Omental fat pad (tissue), 4 donors: Measurements from ENCODE around the gene SLC2A9. TPM values are rescaled to one million over a fixed set of nuclear protein-coding genes. Genes with fewer than 3 reads are reported as not detected.

Experiments
- ATAC-seq: fragments of 150-250 bp; one replicate; pipeline ENCODE4 v1.9.1; 2016; ENCODE audit warnings: mild to moderate bottlenecking, moderate library complexity; ENCODE audit not compliant: low FRiP score
- DNase-seq: peaks from one replicate; pipeline ENCODE4 v3.0.0-alpha.2; 2019; ENCODE audit warnings: low spot score
- CTCF ChIP-seq, 3 donors: fragments of 450-650 bp; IDR thresholded peaks; one replicate each; pipeline ENCODE4 v1.5.1; 2016 to 2017; ENCODE audit warnings: antibody characterized with exemption in 3 of 3, mild to moderate bottlenecking in 3 of 3, moderate library complexity in 2 of 3
- total RNA-seq, 4 donors: library from RNA; depleted of rRNA; stranded (reverse); fragments of >200 nt; gene quantifications; one replicate each; pipeline ENCODE4 v1.1.0, GENCODE V29; 2016

Gene SLC2A9
- total RNA-seq, 4 donors from 2014 or later, result 4.7 to 8.5 (median 7.3) TPM

- DNase-seq (no peak), ATAC-seq (peak; percentile 64)
- no peak for TF ChIP-seq CTCF (IDR thresholded peaks at IDR 0.05)
Observed at GRCh38 chr4:9880406-9881197, 140.7 kb downstream of the SLC2A9 start.

- no peak for TF ChIP-seq CTCF (IDR thresholded peaks at IDR 0.05)
- ATAC-seq (no peak), DNase-seq (no peak)
Observed at GRCh38 chr4:9877123-9877522, 144.2 kb downstream of the SLC2A9 start.

- DNase-seq (no peak), ATAC-seq (no peak)
- TF ChIP-seq CTCF (IDR thresholded peaks at IDR 0.05), result no peak
Observed at GRCh38 chr4:9875516-9875915, 145.8 kb downstream of the SLC2A9 start.

- DNase-seq (no peak), ATAC-seq (no peak)
- no peak for TF ChIP-seq CTCF (IDR thresholded peaks at IDR 0.05)
Observed at GRCh38 chr4:9874385-9874784, 146.9 kb downstream of the SLC2A9 start.

GRCh38 chr4:9870165-9870790, 151.0 kb downstream of the SLC2A9 start:
- no peak for ATAC-seq
- DNase-seq, result no peak
- no peak for TF ChIP-seq CTCF (IDR thresholded peaks at IDR 0.05)

GRCh38 chr4:9867751-9868425, 153.4 kb downstream of the SLC2A9 start:
- DNase-seq, result no peak
- no peak for ATAC-seq
- TF ChIP-seq CTCF (IDR thresholded peaks at IDR 0.05), result no peak
